Activated CD8-positive, alpha-beta T cell treated with anti-CD3 and anti-CD28 coated beads for 36 hours (primary cell): ENCODE data around the gene GRK5. TPM values are rescaled to one million over a fixed set of nuclear protein-coding genes. Genes with fewer than 3 reads are reported as not detected.

Experiments
- ATAC-seq: fragments of 200-7000 bp; cut with Tn5 transposase; one replicate; pipeline ENCODE4 v1.10.0; 2021; ENCODE audit warnings: mild to moderate bottlenecking, moderate library complexity
- CTCF ChIA-PET: fragments of 350-600 bp; sonication (Branson Sonifier 250); formaldehyde crosslinking; loops from one replicate; lab custom pipeline; 2021; ENCODE audit warnings: antibody characterized with exemption; lab: Charles Lee
- POLR2A ChIA-PET: fragments of 350-600 bp; sonication (Branson Sonifier 250); formaldehyde crosslinking; loops from one replicate; lab custom pipeline; 2021; ENCODE audit warnings: antibody characterized with exemption; lab: Charles Lee
- DNase-seq: peaks from one replicate; pipeline ENCODE4 v3.0.0-alpha.2; 2020
- H3K27ac Mint-ChIP-seq: one replicate; pipeline ENCODE4 v1.8.0; 2021; ENCODE audit warnings: mild to moderate bottlenecking, mixed read lengths
- H3K27me3 Mint-ChIP-seq: one replicate; pipeline ENCODE4 v1.8.0; 2021; ENCODE audit warnings: mixed read lengths
- H3K36me3 Mint-ChIP-seq: one replicate; pipeline ENCODE4 v1.8.0; 2021; ENCODE audit warnings: low read depth, mixed read lengths
- H3K4me1 Mint-ChIP-seq: one replicate; pipeline ENCODE4 v1.8.0; 2021; ENCODE audit warnings: low read depth, mixed read lengths
- H3K4me3 Mint-ChIP-seq: one replicate; pipeline ENCODE4 v1.8.0; 2021; ENCODE audit warnings: mild to moderate bottlenecking, moderate library complexity, mixed read lengths
- H3K9me3 Mint-ChIP-seq: one replicate; pipeline ENCODE4 v1.8.0; 2021; ENCODE audit warnings: mixed read lengths
- CTCF ChIP-seq: fragments of 200-600 bp; IDR thresholded peaks from one replicate; pipeline ENCODE4 v1.8.0; 2022; ENCODE audit warnings: antibody characterized with exemption, mild to moderate bottlenecking
- intact Hi-C: fragments of 100-400 bp; cut with micrococcal nuclease; formaldehyde crosslinking; loops from one replicate; pipeline ENCODE4 v1.10.0; 2022
- total RNA-seq, 2 experiments: library from RNA; stranded (reverse); gene quantifications; one replicate each; pipeline ENCODE4 v1.2.3, GENCODE V29; 2021

GRK5 gene
- total RNA-seq, 2 experiments from 2014 or later = 14.8 to 15.6 TPM

- TF ChIP-seq CTCF = no peak
- no peak overlapping the region for H3K27ac Mint-ChIP-seq
- no peak overlapping the region for H3K4me3 Mint-ChIP-seq
- H3K27me3 Mint-ChIP-seq = no peaks in the 10 kb centered on the region
- no peak for DNase-seq
- peaks cover 16% of the 10 kb centered on the region for H3K9me3 Mint-ChIP-seq
- ATAC-seq = no peak
- ChIA-PET CTCF (no interaction called here), POLR2A (interaction anchor here (0.7 kb wide), 1 partner anchor 10 kb away, joined by 3 read pairs; no protein-coding TSS in a partner anchor)
- peaks cover 5% of the 10 kb centered on the region for H3K4me1 Mint-ChIP-seq
- intact Hi-C loops = no loop called here
- peaks cover 13% of the 10 kb centered on the region for H3K36me3 Mint-ChIP-seq
Measured at GRCh38 chr10:119358567-119358966, 151.2 kb downstream of the GRK5 start.

- Mint-ChIP-seq H3K9me3 (peaks cover 16% of the 10 kb centered on the region), H3K27me3 (no peaks in the 10 kb centered on the region), H3K36me3 (peaks cover 13% of the 10 kb centered on the region), H3K4me1 (peaks cover 5% of the 10 kb centered on the region), H3K27ac (no peak overlapping the region), H3K4me3 (no peak overlapping the region)
- TF ChIP-seq CTCF = no peak
- intact Hi-C loops = no loop called here
- ChIA-PET POLR2A (no interaction called here), CTCF (interaction anchor here (2.3 kb wide), 1 partner anchor 152 kb away, joined by 6 read pairs; the partner anchor contains the start of gene GRK5)
- ATAC-seq (no peak), DNase-seq (no peak)
Measured at GRCh38 chr10:119359025-119359424, 151.7 kb downstream of the GRK5 start.

- intact Hi-C loops = no loop called here
- ATAC-seq (peak; percentile 78), DNase-seq (peak; percentile 20)
- Mint-ChIP-seq H3K9me3 (peaks cover 16% of the 10 kb centered on the region), H3K27me3 (no peaks in the 10 kb centered on the region), H3K27ac (peak overlapping the region; percentile 56), H3K4me3 (no peak overlapping the region), H3K36me3 (peaks cover 13% of the 10 kb centered on the region), H3K4me1 (peaks cover 5% of the 10 kb centered on the region)
- POLR2A ChIA-PET = interaction anchor here (0.9 kb wide), 2 partner anchors 9 to 19 kb away, joined by 4 read pairs; no protein-coding TSS in a partner anchor
- CTCF ChIA-PET = interaction anchor here (2.3 kb wide), 1 partner anchor 154 kb away, joined by 6 read pairs; the partner anchor contains the start of gene GRK5
- TF ChIP-seq CTCF = no peak
Measured at GRCh38 chr10:119360181-119360921, 153.0 kb downstream of the GRK5 start.

GRCh38 chr10:119361037-119361436 lies 153.7 kb downstream of the GRK5 start:
- Mint-ChIP-seq H3K4me1 (peaks cover 5% of the 10 kb centered on the region), H3K27ac (no peak overlapping the region), H3K36me3 (peaks cover 10% of the 10 kb centered on the region), H3K4me3 (no peak overlapping the region), H3K27me3 (no peaks in the 10 kb centered on the region), H3K9me3 (peaks cover 11% of the 10 kb centered on the region)
- POLR2A ChIA-PET = interaction anchor here (0.9 to 1.3 kb wide), 2 partner anchors 10 to 15 kb away, joined by 3 to 4 read pairs; no protein-coding TSS in a partner anchor
- no peak for ATAC-seq
- TF ChIP-seq CTCF = no peak
- no peak for DNase-seq
- intact Hi-C loops = no loop called here
- CTCF ChIA-PET = interaction anchor here (2.3 kb wide), 1 partner anchor 154 kb away, joined by 6 read pairs; the partner anchor contains the start of gene GRK5

- Mint-ChIP-seq H3K27ac (no peak overlapping the region), H3K4me3 (no peak overlapping the region), H3K4me1 (peaks cover 5% of the 10 kb centered on the region), H3K27me3 (no peaks in the 10 kb centered on the region), H3K9me3 (peaks cover 4% of the 10 kb centered on the region), H3K36me3 (peaks cover 3% of the 10 kb centered on the region)
- ATAC-seq = no peak
- CTCF ChIA-PET = interaction anchor here (1.0 kb wide), 1 partner anchor 10 kb away, joined by 5 read pairs; no protein-coding TSS in a partner anchor
- DNase-seq = no peak
- TF ChIP-seq CTCF = no peak
- POLR2A ChIA-PET = interaction anchor here (1.3 to 1.8 kb wide), 2 partner anchors 10 to 14 kb away, joined by 3 to 4 read pairs; no protein-coding TSS in a partner anchor
- intact Hi-C loops = no loop called here
Measured at GRCh38 chr10:119362122-119362521, 154.8 kb downstream of the GRK5 start.
